COLO668 (cell line): ENCODE data around the gene KIF21A.

Experiments used
- DNase-seq: peaks from one replicate; lab custom pipeline; 2025; ENCODE audit not compliant: unreplicated experiment; lab: John Stamatoyannopoulos, UW

Gene KIF21A

GRCh38 chr12:39440101-39440500 is 2.8 kb downstream of the KIF21A start:
- no peak for DNase-seq

DNA sequence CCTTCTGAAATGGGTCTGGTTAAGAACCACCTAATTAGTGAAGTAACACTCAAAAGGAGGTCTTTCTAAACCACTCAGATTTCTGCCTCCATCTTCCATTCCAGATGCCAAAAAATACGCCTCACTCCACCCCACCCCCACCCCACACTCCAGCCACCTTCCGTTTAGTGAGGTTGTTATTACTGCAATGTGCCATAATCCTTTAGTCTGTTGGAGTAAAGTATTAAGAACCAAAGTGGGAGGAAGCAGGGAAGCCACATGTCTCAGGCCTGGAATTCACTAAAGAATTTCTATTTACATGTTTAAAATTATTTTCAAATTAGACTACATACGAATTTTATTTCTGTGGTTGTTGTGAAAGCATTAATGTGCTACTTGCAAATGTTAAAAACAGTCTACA is 7.4 kb downstream of the KIF21A start:
- DNase-seq: no peak

DNA sequence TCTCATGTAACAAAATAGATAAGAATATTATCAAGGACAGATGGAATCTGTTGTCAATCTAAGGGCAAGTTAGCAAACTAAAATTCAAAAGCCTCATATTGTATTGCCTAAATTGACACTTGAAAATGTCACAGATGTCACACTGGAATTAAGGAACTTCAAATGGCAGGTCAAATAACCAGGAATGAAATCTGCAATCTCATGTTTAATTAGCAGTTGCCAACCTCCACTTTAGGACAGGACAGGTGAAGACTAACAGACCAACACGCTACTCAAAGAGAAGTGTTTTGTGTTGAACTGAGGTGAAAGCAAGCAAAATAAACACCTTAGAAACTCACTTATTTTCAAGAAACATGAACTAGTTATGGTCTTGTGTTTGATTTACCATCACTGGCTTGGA is 11.1 kb downstream of the KIF21A start:
- DNase-seq: no peak

- no peak for DNase-seq
These were observed 11.7 kb downstream of the KIF21A start for GRCh38 chr12:39431002-39431796.

GRCh38 chr12:39429809-39430208 is 13.1 kb downstream of the KIF21A start:
- no peak for DNase-seq

DNA sequence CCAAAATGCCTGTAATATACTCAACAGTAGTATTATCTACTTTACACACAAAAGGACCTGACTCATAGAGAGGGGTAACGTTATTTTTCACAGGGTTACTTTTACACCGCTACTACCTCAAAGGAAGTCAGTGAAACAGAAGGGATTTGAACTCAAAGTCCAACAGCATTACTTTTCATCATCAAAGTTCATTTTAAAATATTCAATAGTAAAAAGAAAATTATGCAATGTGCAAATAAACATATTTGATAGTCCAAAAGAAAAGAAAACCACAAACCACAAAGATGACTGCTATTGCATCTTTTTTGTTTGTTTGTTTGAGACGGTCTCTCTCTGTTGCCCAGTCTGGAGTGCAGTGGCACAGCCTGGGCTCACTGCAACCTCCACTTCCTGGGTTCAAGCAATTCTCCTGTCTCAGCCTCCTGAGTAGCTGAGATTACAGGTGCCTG is 15.5 kb downstream of the KIF21A start:
- no peak for DNase-seq

DNA sequence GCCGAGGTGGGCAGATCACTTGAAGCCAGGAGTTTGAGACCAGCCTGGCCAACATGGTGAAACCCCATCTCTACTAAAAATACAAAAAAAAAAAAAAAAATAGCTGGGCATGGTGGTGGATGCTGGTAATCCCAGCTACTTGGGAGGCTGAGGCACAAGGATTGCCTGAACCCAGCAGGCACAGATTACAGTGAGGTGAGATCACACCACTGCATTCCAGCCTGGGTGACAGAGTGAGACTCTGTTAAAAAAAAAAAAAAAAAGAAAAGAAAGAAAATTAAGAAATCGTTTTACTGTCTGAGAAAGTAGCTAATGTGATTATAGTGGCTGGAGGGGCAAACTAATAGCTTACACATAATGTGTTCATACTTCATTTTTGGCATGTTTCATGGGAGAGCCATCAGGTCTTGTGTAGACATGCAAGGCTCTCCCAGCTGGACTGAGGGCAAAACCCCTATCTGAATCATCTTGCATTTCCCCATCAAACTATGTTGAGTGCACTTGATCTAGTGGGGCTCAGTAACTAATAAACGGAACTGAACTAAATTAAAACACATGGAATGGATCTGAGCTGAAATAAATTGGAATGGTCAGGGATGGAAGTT is 16.2 kb downstream of the KIF21A start:
- DNase-seq: no peak

GRCh38 chr12:39420043-39420442 is 22.9 kb downstream of the KIF21A start:
- DNase-seq: no peak

GRCh38 chr12:39419471-39419870 is 23.4 kb downstream of the KIF21A start:
- no peak for DNase-seq

DNA sequence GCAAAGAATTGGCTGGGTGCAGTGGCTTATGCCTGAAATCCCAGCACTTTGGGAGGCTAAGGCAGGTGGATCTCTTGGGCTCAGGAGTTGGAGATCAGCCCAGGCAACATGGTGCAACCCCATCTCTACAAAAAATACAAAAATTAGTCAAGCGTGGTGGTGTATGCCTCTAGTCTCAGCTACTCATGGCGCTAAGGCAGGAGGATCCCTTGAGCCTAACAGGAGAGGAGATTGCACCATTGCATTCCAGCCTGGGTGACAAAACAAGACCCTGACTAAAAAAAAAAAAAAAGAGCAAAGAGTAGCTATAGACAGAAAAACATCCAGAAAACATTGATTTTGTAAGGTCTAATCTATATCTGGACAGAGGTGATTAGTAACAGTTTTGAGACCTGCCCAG is 25.0 kb downstream of the KIF21A start:
- no peak for DNase-seq

DNA sequence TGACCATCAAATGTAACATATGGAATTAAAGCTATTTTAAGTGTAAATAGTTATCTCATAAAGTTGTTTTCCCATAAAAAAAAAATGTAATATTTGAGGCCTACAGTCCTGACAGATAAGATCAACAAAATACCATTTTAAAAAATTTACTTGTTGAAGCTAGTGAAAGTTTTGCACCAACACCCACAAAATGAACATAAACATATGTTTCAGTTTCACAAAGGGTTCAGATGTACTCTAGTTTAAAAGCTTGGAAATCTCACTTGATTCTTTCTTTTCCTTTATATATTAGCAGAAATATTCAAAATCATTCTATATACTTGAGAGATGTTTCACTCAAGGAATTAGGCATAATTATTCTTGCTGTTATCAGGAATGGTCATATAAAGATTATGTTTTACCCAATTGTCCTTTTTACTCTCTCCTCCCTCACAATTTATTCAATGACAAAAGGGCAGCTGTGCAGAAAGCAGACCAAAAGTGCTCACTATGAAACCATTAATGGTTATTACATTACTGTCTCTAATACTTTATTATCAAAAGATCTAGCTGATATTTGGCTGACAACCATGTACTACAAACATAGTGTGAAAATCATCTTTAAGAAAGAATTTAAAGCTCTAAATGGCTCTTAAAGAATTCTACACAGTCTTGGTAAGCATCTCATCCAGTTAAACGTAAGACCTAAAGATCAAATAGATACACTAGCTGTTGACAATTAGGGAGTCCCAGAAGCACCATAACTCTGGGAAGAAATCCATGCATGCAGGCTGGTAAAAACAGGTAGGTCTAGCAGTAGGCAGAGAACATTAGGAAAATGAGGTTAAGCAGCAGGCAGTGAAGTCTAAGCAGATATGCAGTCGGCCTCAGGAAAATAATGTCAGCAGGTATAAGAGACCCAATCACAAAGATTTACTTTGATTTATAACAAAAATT is 28.8 kb downstream of the KIF21A start:
- DNase-seq: no peak

- DNase-seq: no peak
These were observed 30.7 kb downstream of the KIF21A start for GRCh38 chr12:39412210-39412609.

- no peak for DNase-seq
These were observed 36.7 kb downstream of the KIF21A start for GRCh38 chr12:39406262-39406661.

- no peak for DNase-seq
These were observed 37.3 kb downstream of the KIF21A start for GRCh38 chr12:39405580-39405979.

- DNase-seq: no peak
These were observed 38.9 kb downstream of the KIF21A start for GRCh38 chr12:39404000-39404399.

DNA sequence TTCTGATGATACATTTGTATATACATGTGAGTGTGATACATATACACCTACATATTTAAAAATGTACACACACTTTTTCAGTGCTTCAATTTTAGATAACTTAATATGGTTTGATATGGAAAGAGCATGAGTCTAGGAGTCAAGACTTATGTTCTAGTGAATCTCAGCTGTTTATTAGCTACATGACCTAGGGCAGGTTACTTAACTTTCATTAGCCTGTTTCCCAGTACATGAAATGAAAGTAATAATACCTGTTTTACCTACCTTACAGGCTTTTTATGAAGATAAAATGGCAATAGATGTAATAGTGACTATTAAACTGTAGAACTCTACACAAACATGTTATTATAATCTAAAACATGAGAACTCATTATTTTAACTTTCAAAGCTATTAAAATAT is 39.5 kb downstream of the KIF21A start:
- no peak for DNase-seq

DNA sequence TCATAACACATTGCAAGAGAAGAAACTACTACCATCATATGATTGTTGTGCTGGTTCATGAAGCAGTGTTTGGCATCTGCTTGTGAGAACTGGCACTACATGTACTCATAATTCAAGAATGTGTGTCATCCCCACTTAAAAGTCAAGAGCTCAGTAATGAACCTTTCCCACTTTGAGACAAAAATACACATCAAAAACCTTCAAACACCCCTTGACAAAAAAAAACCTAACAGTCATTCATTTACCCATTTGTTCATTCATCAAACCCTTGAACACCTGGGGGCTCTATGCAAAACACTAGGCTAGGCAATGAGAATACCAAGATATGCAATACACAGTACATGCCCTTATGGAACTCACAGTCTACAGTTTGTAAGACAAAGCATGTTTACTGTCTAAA is 40.0 kb downstream of the KIF21A start:
- no peak for DNase-seq

DNA sequence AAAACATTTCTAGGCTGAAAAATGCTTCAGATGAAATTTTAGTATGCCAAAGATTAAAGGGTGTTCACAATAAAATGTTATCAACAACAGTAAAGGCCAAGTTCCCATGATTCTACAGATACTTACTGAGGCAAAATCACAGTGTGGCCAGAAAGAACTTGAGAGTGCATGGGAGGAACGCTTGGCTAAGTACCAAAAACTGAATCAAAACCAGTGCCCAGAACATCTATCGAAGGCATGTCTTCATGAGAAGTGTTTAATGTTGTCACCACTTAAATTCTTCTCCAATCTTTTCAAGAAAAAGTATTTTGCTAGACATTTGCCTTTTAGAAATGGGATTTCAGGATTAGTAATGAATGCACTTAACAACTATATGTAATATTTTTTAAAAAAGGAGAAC is 41.5 kb downstream of the KIF21A start:
- DNase-seq: no peak

DNA sequence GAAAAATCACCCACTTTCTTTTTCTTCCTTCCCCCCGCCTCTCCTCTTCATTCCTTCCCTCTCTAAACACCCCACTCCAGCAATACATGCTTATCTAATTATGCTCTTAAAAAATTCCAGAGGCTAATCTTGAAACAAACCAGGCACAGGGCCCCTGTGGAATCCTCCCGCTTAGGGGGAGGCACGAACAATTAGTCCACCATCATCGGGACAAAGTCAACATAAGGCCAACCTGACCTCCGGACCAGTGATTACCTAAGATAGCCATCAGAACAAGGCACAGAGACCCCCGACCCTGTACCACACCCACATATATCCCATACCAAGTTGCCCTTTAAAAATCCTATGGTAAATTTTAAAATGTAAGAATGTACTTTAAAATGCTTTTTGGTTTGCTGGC is 47.1 kb downstream of the KIF21A start:
- DNase-seq: no peak

- DNase-seq: no peak
These were observed 49.0 kb downstream of the KIF21A start for GRCh38 chr12:39393890-39394289.

DNA sequence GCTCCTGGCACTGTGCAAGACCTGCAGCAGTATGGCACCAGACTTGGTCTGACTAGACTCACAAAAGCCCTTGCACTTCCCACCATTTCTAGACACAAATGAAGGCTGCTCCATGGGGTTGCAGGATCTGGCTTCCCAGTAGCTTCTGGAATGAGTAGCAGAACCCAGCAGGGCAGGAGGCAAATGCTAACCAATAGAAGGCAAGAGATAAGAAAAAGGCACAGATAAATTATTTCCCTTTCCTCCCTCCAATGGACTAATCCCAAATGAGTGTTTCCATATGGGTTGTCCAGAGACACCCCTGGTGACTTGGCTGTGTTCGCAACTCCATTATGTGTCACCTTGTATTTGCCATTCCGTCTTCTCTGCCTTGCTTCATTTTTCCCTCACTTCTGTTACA is 49.7 kb downstream of the KIF21A start:
- no peak for DNase-seq
